H1 (cell line): ENCODE results near the gene CAMSAP1. TPM values are rescaled to one million over a fixed set of nuclear protein-coding genes. Genes with fewer than 3 reads are reported as not detected.

Experiments used
- RXRA ChIP-seq: IDR thresholded peaks from 2 replicates; pipeline ENCODE4 v1.6.1; 2011; ENCODE audit warnings: low read depth, mild to moderate bottlenecking, low read length, moderate library complexity; ENCODE audit not compliant: insufficient read depth
- polyA plus RNA-seq, 7 experiments: library from polyadenylated mRNA; depleted of rRNA in 3 of 7; stranded (reverse) in 5 of 7; unstranded in 2 of 7; fragments of >200 nt in 5 of 7; fragments of 200-250 nt in 2 of 7; gene quantifications; 1 replicate in 5 of 7; 2 replicates in 1 of 7; 4 replicates in 1 of 7; pipeline versions ENCODE4 v1.2.1 to v1.2.3, GENCODE V29; 2011 to 2013; ENCODE audit warnings: missing spikeins in 2 of 7, mixed read lengths in 2 of 7
- total RNA-seq: library from RNA; stranded (reverse); fragmentation: NEBNext Ultra II Directional; extraction: Animal tissue kit (Norgen Biotek cat#: 25700); gene quantifications from 2 replicates; pipeline ENCODE4 v1.2.1, GENCODE V29; 2021

Gene CAMSAP1
- total and polyA plus RNA-seq, 2 of the 8 experiments (the other 6 are each of a cell fraction or from before 2014, with no cell fraction given) = 13.4 to 44.0 TPM

DNA sequence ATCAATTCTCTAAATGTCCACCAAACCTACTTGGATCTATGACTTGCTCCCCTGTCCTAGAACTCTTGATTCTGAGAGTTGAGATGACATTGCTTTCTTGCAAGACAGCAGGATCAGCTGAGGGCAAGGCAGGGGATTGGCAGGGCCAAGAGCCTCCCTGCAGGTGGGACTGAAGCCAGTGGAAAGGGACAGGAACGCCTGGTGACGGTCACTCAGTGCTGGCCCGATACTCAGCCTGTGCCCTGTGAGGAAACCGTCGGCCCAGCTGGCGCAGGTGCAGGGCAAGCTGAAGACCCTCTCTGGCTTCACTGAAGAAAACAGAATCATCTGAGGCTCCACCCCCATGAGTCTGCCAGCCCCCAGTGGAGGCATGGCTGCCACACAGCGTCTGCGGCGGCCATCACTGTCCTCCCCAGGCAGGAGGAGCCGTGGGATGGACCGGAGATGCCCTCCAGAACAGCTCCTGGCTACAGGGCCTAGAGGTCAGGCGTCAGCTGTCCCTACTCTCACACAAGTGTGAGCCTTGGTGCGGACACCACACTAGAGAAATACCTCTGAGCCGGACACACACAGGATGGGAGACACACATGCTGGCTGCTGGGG is 39.1 kb upstream of the CAMSAP1 start (continued):
- TF ChIP-seq RXRA = no peak
